ENCODE data around the gene CFAP69.
"Not testable (repeated sequence)": the region's sequence is repeated elsewhere in the genome, so short reads cannot be mapped to it uniquely, and the experiment has no call there.

CFAP69 gene

DNA sequence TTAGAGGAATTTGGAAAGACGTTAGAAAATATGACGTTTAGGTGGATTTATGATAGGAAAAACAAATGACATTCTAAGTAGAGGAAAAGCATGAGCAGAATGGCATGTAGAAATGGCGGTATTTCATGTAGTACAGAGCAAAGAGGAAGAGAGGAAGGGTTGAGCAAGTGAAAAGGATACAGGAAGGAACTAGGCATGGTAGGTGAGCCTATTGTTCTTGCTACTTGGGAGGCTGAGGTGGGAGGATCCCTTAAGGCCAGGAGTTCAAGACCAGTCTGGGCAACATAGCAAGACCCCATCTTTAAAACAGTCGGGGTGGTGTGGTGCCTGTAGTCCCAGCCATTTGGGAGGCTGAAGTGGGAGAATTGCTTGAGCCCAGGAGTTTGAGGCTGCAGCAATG lies 102.8 kb downstream of the CFAP69 start:
- no peak for DNase-seq

DNA sequence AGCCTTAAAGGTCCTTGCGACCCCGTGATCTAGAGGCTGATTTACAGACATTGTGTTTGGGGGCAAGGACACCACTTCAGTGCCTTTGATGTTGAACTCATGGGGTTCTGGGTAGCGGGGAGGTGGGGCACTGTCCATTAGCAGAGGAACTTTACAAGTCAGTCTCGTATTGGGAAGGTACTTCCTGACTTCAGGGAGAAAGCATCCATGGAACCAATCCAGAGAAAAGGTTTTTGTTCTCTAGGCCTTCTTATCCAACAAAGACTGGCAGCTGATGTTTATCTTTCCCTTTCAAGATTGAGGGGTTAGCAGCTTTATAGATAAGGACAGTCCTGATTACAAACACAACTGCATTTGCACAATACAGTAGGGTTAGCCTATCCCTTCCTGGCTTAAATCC lies 104.3 kb downstream of the CFAP69 start:
- DNase-seq, result no peak

DNA sequence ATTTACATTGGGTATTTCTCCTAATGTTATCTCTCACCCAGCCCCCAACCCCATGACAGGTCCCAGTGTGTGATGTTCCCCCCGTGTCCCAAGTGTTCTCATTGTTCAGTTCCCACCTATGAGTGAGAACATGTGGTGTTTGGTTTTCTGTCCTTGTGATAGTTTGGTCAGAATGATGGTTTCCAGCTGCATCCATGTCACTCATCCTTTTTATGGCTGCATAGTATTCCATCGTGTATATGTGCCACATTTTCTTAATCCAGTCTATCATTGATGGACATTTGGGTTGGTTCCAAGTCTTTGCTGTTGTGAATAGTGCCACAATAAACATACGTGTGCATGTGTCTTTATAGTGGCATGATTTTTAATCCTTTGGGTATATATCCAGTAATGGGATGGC lies 105.1 kb downstream of the CFAP69 start:
- DNase-seq, result not testable (repeated sequence)

DNA sequence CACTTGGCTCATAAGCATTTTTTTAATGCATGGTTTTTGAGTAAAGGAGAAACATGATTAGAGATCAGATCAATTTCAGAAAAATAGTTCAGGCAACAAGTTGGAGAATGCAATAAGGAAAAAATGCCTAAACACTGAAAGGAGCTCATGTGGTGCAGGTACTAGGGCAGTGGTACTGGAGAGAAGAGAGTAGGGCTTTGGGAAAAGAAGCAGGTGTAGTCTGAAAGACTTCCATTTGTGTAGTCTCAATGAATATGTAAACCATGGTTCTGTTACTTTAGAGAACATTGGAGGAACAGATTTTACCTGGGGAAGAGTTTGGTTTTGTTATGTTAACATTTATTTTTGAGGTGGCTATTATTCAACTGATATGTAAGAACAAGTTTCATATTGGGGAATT lies 107.0 kb downstream of the CFAP69 start:
- no peak for DNase-seq

Data from stimulated activated CD4-positive, alpha-beta T cell treated with anti-CD3 and anti-CD28 coated beads, Interleukin-12 subunit alpha, Interleukin-12 subunit beta, amount 100 ng/mL, for 4 hours (primary cell).